Endothelial cell of umbilical vein (primary cell): ENCODE data around the gene GLCE. TPM values are rescaled to one million over a fixed set of nuclear protein-coding genes. Genes with fewer than 3 reads are reported as not detected.

ENCODE experiments used
- BruUV-seq: library from RNA; stranded (reverse); fragments of 400-500 nt; replicated peaks from 2 replicates; lab custom pipeline; 2021; lab: Mats Ljungman, UMichigan
- CTCF ChIA-PET: fragments of 300-600, 350-600 bp; sonication (Branson Sonifier 250); formaldehyde crosslinking; loops from one replicate; lab custom pipeline; 2021; ENCODE audit warnings: antibody characterized with exemption, inconsistent platforms; lab: Charles Lee
- POLR2A ChIA-PET: fragments of 300-600, 350-600 bp; sonication (Branson Sonifier 250); formaldehyde crosslinking; loops from one replicate; lab custom pipeline; 2021; ENCODE audit warnings: antibody characterized with exemption, inconsistent platforms; lab: Charles Lee
- DNase-seq: peaks from one replicate; pipeline ENCODE4 v3.0.0-alpha.2; 2011; ENCODE audit warnings: low read depth, low spot score
- FAIRE-seq: peaks from 2 replicates; lab custom pipeline; 2011; peaks lifted over from hg19 to GRCh38; lab: Jason Lieb, UNC
- H2AFZ ChIP-seq: 2 replicates; pipeline ENCODE4 v1.6.0; 2012; ENCODE audit warnings: low read depth, low read length, control low read depth, inconsistent platforms
- H3K27ac ChIP-seq: 2 replicates; pipeline ENCODE4 v1.5.1; 2011; ENCODE audit warnings: low read depth, mild to moderate bottlenecking, control low read depth, low read length, moderate library complexity; ENCODE audit not compliant: insufficient read depth
- H3K27me3 ChIP-seq, 2 experiments: 2 replicates each; pipeline versions ENCODE4 v1.6.0 to v1.6.1; 2011; ENCODE audit warnings: low read length in 2 of 2, mixed read lengths in 1 of 2; ENCODE audit not compliant: control insufficient read depth in 2 of 2, insufficient read depth in 2 of 2
- H3K36me3 ChIP-seq, 2 experiments: 2 replicates in 1 of 2; 3 replicates in 1 of 2; pipeline ENCODE4 v1.5.1; 2011; ENCODE audit warnings: low read length in 2 of 2, mild to moderate bottlenecking in 1 of 2, moderate library complexity in 1 of 2; ENCODE audit not compliant: control insufficient read depth in 2 of 2, insufficient read depth in 2 of 2; ENCODE audit errors: extremely low read depth in 1 of 2
- H3K4me1 ChIP-seq: 3 replicates; pipeline ENCODE4 v1.5.1; 2011; ENCODE audit warnings: mild to moderate bottlenecking, low read length; ENCODE audit not compliant: control insufficient read depth, insufficient read depth; ENCODE audit errors: extremely low read depth
- H3K4me2 ChIP-seq: 2 replicates; pipeline ENCODE4 v1.6.1; 2011; ENCODE audit warnings: low read length, control low read depth, mixed read lengths; ENCODE audit not compliant: insufficient read depth
- H3K4me3 ChIP-seq, 3 experiments: fragments of 200-600 bp in 1 of 3; sonication (generic), shearing (Covaris generic) in 1 of 3; replicated peaks in 1 of 3; 2 replicates each; pipeline ENCODE4 v1.5.1; 2011 to 2016; ENCODE audit warnings: control low read depth in 3 of 3, low read length in 3 of 3, mild to moderate bottlenecking in 2 of 3, inconsistent platforms in 1 of 3, low read depth in 1 of 3, moderate library complexity in 1 of 3; ENCODE audit not compliant: insufficient read depth in 1 of 3
- H3K79me2 ChIP-seq: 2 replicates; pipeline ENCODE4 v1.6.0; 2012; ENCODE audit warnings: low read length, inconsistent platforms; ENCODE audit not compliant: control insufficient read depth, insufficient read depth
- H3K9ac ChIP-seq: replicated peaks from 2 replicates; pipeline ENCODE3; 2011; ENCODE audit warnings: low read length, control low read depth; ENCODE audit not compliant: insufficient read depth; ENCODE audit errors: extremely low read depth
- H3K9me1 ChIP-seq: replicated peaks from 3 replicates; pipeline ENCODE4 v1.6.0; 2011; ENCODE audit warnings: mild to moderate bottlenecking, low read length; ENCODE audit not compliant: control insufficient read depth, insufficient read depth; ENCODE audit errors: extremely low read depth
- H3K9me3 ChIP-seq: replicated peaks from 2 replicates; pipeline ENCODE4 v1.5.1; 2012; ENCODE audit warnings: low read length, inconsistent platforms; ENCODE audit not compliant: control insufficient read depth, insufficient read depth
- H4K20me1 ChIP-seq: replicated peaks from 2 replicates; pipeline ENCODE3; 2011; ENCODE audit warnings: mild to moderate bottlenecking, low read length; ENCODE audit not compliant: control insufficient read depth, insufficient read depth; ENCODE audit errors: extremely low read depth
- CTCF ChIP-seq, 2 donors: IDR thresholded peaks; 1 replicate in 1 of 2; 2 replicates in 1 of 2; pipeline ENCODE4 v1.5.1; 2011; ENCODE audit warnings: low read length in 2 of 2, mild to moderate bottlenecking in 2 of 2, moderate library complexity in 2 of 2, control low read depth in 1 of 2, inconsistent platforms in 1 of 2, low read depth in 1 of 2; ENCODE audit not compliant: insufficient read depth in 1 of 2; ENCODE audit errors: extremely low read depth in 1 of 2
- EZH2 ChIP-seq: IDR thresholded peaks from 2 replicates; pipeline ENCODE4 v1.6.1; 2012; ENCODE audit warnings: borderline replicate concordance, low read depth, mild to moderate bottlenecking, moderate library complexity, low read length, inconsistent platforms; ENCODE audit not compliant: severe bottlenecking
- FOS ChIP-seq: IDR thresholded peaks from 2 replicates; pipeline ENCODE4 v1.6.1; 2011; ENCODE audit warnings: mild to moderate bottlenecking, low read length, moderate library complexity, borderline replicate concordance; ENCODE audit not compliant: insufficient read depth
- GATA2 ChIP-seq: IDR thresholded peaks from 2 replicates; pipeline ENCODE4 v1.7.0; 2011; ENCODE audit warnings: low read depth, mild to moderate bottlenecking, moderate library complexity, mixed read lengths, low read length; ENCODE audit not compliant: insufficient read length, insufficient read depth
- JUN ChIP-seq: IDR thresholded peaks from 2 replicates; pipeline ENCODE4 v1.6.1; 2011; ENCODE audit warnings: borderline replicate concordance, low read depth; ENCODE audit not compliant: insufficient read length, insufficient read depth
- MAX ChIP-seq: IDR thresholded peaks from 2 replicates; pipeline ENCODE4 v1.6.1; 2011; ENCODE audit not compliant: insufficient read depth, insufficient read length
- MYC ChIP-seq: IDR thresholded peaks from one replicate; pipeline ENCODE4 v1.6.1; 2011; ENCODE audit warnings: mild to moderate bottlenecking, low read depth, low read length
- POLR2A ChIP-seq: IDR thresholded peaks from 2 replicates; pipeline ENCODE4 v1.6.1; 2012; ENCODE audit warnings: low read depth, mild to moderate bottlenecking, control low read depth, low read length
- POLR2AphosphoS5 ChIP-seq: IDR thresholded peaks from 2 replicates; pipeline ENCODE4 v1.6.1; 2012; ENCODE audit warnings: low read depth, mild to moderate bottlenecking, control low read depth, low read length, moderate library complexity; ENCODE audit not compliant: insufficient read depth
- dilution Hi-C: fragments of 300-500 bp; cut with MboI; formaldehyde crosslinking; loops from one replicate; pipeline ENCODE4 v1.15.0; 2019; ENCODE audit warnings: low sequenced_read_pairs; ENCODE audit not compliant: extremely low pct_ligation_motif_present
- intact Hi-C: fragments of 100-400 bp; cut with micrococcal nuclease; formaldehyde crosslinking; loops from one replicate; pipeline ENCODE4 v1.10.0; 2022
- polyA plus RNA-seq, 4 experiments: library from polyadenylated mRNA; depleted of rRNA in 3 of 4; stranded (reverse) in 3 of 4; unstranded in 1 of 4; fragments of >200 nt; gene quantifications; 2 replicates each; pipeline versions ENCODE4 v1.2.1 to v1.2.3, GENCODE V29; 2011 to 2012; ENCODE audit warnings: missing spikeins in 1 of 4
- total RNA-seq: library from RNA; stranded (reverse); gene quantifications from 2 replicates; pipeline ENCODE4 v1.2.3, GENCODE V29; 2021

GLCE gene
- total and polyA plus RNA-seq, 2 donors (not counting 3 experiments of a cell fraction or from before 2014, with no cell fraction given), result 48.1 to 86.6 TPM

- no peaks in the 10 kb centered on the region for H3K9me1 ChIP-seq
- POLR2A ChIA-PET, result no interaction called here
- intact Hi-C loops (no loop called here), dilution Hi-C loops (no loop called here)
- H3K9me3 ChIP-seq, result no peaks in the 10 kb centered on the region
- CTCF ChIA-PET, result interaction anchor here (0.7 to 1.4 kb wide), 5 partner anchors 8 to 92 kb away, joined by 3 to 5 read pairs (median 3); no protein-coding TSS in a partner anchor
- TF ChIP-seq JUN, result no peak
- TF ChIP-seq GATA2, result no peak
- TF ChIP-seq FOS, result no peak
- no peak for TF ChIP-seq POLR2A
- no peak for TF ChIP-seq CTCF (IDR thresholded peaks at IDR 0.05; ENCODE audit: extremely low read depth in 1 of 2, insufficient read depth in 1 of 2, low read depth in 1 of 2, low read length in 2 of 2)
- TF ChIP-seq EZH2, result no peak
- no peak for TF ChIP-seq MYC
- no peak for TF ChIP-seq MAX
- no peak for TF ChIP-seq POLR2AphosphoS5
- DNase-seq (no peak), FAIRE-seq (no peak)
- H2AFZ ChIP-seq, result no peak overlapping the region
- H3K4me3 ChIP-seq, result no peak overlapping the region
- no peaks in the 10 kb centered on the region for H3K36me3 ChIP-seq
- no peak overlapping the region for H3K27ac ChIP-seq
- no peaks in the 10 kb centered on the region for H3K79me2 ChIP-seq
- no peak overlapping the region for H3K9ac ChIP-seq
- H3K4me1 ChIP-seq, result no peaks in the 10 kb centered on the region
- no peak overlapping the region for H3K4me2 ChIP-seq
- H3K27me3 ChIP-seq, result no peaks in the 10 kb centered on the region
- no peaks in the 10 kb centered on the region for H4K20me1 ChIP-seq
- no TSS peak for BruUV-seq
Measured at GRCh38 chr15:69132977-69133861, 27.2 kb upstream of the GLCE start.
